GF-D8 (cell line): ENCODE results near the gene TBCD.
"Not testable (repeated sequence)": the region's sequence is repeated elsewhere in the genome, so short reads cannot be mapped to it uniquely, and the experiment has no call there.

Source experiments
- DNase-seq: peaks from one replicate; lab custom pipeline; 2025; lab: John Stamatoyannopoulos, UW

TBCD gene

GRCh38 chr17:82767041-82767754 is 15.3 kb downstream of the TBCD start:
- DNase-seq: no peak

GRCh38 chr17:82769041-82769440 is 17.2 kb downstream of the TBCD start:
- no peak for DNase-seq

- no peak for DNase-seq
Measured at GRCh38 chr17:82772026-82772425, 20.2 kb downstream of the TBCD start.

DNA sequence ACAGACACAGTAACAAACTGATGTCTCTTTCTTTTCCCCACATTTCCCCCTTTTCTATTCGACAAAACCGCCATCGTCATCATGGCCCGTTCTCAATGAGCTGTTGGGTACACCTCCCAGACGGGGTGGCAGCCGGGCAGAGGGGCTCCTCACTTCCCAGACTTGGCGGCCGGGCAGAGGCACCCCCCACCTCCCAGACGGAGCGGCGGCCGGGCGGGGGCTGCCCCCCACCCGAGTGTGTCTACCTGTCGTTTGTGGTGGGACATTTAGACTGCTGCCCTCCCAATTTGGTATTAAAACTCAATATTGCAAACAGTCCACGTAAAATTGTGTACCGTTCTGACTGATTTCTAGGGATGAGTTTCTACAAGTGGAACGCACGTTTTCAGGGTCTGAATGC is 22.6 kb downstream of the TBCD start:
- not testable (repeated sequence) for DNase-seq

GRCh38 chr17:82775001-82775823 is 23.3 kb downstream of the TBCD start:
- no peak for DNase-seq

- DNase-seq: no peak
Measured at GRCh38 chr17:82776454-82776853, 24.6 kb downstream of the TBCD start.

DNA sequence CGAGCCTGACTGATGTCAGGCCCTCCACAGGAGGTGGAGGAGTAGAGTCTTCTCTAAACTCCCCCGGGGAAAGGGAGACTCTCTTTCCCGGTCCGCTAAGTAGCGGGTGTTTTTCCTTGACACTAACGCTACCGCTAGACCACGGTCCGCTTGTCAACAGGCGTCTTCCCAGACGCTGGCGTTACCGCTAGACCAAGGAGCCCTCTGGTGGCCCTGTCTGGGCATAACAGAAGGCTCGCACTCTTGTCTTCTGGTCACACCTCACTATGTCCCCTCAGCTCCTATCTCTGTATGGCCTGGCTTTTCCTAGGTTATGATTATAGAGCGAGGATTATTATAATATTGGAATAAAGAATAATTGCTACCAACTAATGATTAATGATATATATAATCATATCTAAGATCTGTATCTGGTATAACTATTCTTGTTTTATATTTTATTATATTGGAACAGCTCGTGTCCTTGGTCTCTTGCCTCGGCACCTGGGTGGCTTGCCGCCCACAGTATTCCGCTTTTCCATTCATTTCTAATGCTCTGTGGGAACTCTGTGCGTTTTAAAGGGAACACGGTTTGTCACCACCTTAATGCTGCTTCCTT is 26.0 kb downstream of the TBCD start:
- not testable (repeated sequence) for DNase-seq

- no peak for DNase-seq
Measured at GRCh38 chr17:82779541-82779940, 27.7 kb downstream of the TBCD start.

GRCh38 chr17:82780195-82780594 is 28.3 kb downstream of the TBCD start:
- no peak for DNase-seq

DNA sequence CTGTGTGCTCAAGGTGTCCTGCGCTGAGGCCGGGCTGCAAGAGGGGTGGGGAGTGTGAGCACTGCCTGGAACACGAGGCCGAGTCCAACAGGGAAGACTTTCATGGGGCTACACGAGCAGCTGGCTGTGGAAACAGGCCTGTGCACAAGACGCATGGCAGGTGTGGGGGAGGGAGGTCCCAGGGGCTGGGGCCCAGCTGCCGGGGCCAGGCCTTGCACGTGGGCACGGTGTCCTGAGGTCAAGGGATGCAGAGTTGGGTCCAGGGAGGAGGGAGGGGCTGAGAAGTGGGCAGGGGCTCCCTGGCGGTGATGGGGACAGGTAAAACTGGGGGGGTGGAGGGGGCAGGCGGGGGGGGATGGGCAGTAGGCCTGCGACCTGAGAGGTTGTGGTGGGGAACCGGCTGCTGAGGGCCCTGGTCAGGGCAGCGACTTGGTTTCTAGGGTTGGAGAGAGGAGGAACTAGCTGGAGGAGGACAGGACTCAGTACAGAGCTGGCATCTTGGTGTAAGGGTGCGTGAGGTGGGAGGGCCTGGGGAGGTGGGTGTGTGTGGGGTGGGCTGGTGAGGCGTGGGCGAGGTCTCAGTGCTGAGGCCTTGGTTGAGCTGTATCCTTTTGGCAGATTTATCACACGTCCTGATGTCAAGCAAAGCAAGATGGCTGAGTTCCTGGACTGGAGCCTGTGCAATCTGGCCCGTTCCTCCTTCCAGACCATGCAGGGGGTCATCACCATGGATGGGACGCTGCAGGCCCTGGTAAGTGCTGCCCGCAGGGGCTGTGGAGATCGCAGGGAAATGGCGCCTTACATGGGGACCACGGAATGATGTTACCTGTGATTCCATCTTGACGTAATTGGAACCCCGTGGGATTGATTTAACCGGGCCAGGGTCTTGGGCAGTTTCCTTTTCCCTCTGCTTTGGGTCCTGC is 29.4 kb downstream of the TBCD start:
- no peak for DNase-seq

DNA sequence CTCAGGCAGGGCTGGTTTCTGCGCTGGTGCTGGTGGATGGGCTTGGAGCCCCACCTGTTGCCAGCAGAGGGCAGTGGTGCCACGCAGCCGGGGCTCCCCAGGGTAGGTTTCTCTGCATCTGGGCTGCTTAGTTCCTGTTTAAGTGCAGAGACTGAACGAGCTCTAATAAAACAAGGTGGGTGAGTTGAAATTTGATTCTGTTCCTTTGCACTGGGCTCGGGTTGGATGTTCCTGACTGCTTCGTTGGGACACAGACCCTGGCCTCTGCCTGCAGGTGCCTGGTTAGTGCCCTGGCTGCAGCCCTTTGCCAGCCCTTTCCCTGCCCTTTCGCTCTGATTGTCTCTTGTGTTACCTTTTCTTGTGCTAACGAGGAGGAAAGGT is 30.0 kb downstream of the TBCD start:
- DNase-seq: peak; percentile 50

DNA sequence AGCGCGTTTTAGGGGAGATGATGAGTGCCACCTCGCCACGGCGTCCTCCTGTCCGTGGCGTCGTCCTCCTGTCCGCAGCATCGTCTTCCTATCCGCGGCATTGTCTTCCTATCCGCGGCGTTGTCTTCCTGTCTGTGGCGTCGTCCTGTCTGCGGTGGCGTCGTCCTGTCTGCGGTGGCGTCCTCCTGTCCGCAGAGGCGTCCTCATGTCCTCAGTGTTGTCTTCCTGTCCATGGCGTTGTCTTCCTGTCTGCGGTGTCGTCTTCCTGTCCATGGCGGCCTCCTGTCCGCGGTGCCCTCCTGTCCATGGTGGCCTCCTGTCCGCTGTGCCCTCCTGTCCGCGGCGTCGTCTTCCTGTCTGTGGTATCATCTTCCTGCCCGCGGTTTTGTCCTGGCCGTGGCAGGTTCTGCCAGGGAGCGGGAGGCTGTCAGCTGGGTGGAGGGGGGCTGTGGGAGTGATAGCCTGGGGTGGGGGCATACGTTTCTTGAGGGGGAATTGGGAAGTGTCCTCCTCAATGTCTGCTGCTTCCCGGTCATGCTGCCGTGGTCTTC is 30.9 kb downstream of the TBCD start:
- DNase-seq: peak; percentile 26

- no peak for DNase-seq
Measured at GRCh38 chr17:82783498-82783897, 31.6 kb downstream of the TBCD start.

DNA sequence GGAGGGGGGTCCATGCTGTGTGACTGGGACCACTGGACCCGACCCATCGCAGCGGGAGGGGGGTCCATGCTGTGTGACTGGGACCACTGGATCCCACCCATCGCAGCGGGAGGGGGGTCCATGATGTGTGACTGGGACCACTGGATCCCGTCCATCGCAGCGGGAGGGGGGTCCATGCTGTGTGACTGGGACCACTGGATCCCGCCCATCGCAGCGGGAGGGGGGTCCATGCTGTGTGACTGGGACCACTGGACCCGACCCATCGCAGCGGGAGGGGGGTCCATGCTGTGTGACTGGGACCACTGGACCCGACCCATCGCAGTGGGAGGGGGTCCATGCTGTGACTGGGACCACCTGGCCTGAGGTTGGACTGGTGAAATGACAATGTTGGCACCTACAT is 33.7 kb downstream of the TBCD start:
- DNase-seq: not testable (repeated sequence)

DNA sequence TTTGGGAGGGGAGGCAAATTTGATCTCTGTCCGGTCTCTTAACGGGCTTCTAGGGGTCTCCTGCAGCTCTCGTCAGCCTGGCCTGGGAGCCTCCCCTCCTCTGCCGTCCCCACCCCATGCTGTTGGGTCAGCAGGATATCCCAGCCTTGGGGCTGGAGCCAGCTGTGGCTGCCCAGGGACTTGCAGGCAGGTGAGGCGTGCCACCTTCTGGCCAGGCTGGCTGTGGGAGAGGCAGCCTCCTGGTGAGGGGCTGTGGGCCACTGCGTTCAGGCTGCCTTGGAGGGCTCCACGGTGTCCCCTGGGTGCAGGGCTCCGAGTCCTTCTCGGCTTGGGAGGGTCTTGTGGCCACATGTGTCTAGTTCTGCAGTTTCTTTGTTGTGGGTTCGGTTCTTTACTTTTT is 34.6 kb downstream of the TBCD start:
- no peak for DNase-seq

DNA sequence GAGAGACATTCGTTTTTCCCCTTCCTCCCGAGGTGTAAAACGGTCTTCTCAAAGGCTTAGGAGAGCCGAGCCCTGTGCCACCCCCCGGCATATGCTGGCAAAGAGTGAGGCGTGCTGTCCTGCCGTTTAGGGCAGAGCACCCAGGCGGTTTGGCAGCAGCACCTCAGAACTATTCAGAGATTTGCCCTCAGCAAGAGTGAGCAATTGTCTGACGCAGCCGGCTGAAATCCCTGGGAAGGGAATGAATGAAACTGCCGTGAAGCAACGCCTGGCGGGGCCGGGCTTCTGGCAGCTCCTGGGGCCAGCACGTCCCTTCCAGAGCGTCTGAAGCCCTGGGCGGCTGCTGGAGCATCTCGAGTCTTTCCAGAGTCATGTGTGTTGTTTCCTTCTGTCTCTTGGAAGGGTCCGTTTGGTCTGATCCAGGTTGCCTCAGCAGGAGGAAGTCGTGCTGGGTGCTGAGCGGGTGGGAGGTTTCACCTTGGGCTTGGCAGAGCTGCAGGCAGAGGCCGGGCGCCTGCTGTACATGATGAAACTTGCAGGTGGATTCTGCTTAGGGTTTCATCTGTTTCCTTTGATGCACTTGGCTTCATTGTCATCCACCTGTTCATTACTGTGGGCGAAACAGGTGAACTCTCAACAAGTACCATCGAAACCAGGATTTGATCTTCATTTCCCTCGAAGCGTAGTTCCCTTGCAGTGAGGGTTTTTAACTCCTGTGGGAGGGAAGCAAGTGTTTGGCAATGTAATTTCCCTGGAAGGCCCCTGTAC is 35.4 kb downstream of the TBCD start:
- DNase-seq: no peak

- no peak for DNase-seq
Measured at GRCh38 chr17:82788206-82789001, 36.5 kb downstream of the TBCD start.

DNA sequence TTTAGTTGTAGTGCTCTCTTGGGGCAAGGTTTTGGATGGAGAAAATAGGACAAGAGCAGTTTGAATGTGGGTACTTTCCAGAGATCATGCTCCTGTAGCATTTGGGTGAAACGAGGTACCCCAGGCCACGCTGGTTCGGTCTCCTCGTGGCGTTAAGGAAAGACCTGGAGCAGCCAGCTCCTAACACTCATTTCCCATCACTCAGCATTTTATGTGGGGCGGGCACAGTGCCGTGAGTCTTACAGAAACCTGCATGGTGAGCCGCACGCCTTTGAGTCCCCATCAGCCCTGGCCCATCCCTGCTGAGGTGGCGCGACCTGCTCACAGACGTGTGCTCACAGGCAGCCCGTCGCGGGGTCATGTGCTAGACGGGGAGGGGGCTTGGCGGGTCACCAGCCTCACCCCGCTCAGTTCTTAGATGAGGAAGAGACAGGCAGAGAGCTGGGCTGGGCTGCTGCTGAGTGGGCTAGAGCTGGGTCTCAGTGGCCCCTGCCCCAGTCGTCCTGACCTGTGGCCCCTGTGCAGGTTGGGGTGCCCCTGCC is 37.3 kb downstream of the TBCD start:
- no peak for DNase-seq

DNA sequence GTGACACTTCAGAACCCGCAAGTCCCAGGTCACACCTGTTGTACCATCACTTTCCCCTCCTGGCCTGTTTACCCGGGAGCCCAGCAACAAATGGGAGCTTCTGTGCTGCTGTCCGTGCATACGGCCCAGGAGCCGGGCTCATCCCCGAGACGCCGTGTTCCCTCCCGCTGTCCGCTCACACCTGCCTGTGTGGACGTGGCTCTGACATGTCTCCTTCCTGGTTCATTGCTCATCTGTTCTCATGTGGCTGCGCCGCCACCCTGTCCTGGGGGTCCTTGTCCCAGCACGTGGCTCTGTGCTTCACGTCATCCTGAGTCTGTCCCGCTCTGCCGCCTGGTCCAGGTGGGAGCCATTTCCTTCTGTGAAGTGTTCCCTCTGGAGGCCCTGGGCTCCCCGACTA is 37.9 kb downstream of the TBCD start:
- DNase-seq: no peak

- DNase-seq: no peak
Measured at GRCh38 chr17:82790391-82790790, 38.5 kb downstream of the TBCD start.
